HepG2 (cell line): ENCODE data around the gene ENAH. TPM values are rescaled to one million over a fixed set of nuclear protein-coding genes. Genes with fewer than 3 reads are reported as not detected.

Experiments
- CREB1 ChIP-seq, 2 experiments: fragments of 450-650 bp in 1 of 2; IDR thresholded peaks; 2 replicates each; pipeline ENCODE4 v1.6.1; 2016 to 2017; ENCODE audit warnings: control low read depth in 1 of 2, mild to moderate bottlenecking in 1 of 2, missing compliant biosample characterization in 1 of 2, missing genetic modification characterization in 1 of 2
- E2F2 ChIP-seq: sonication (generic); formaldehyde crosslinking; IDR thresholded peaks from 2 replicates; pipeline ENCODE4 v1.4.0; 2020; ENCODE audit warnings: missing genetic modification reagents, borderline replicate concordance
- GABPB1 ChIP-seq: IDR thresholded peaks from 2 replicates; pipeline ENCODE4 v1.6.1; 2016; ENCODE audit warnings: mild to moderate bottlenecking, missing genetic modification reagents, moderate library complexity, missing compliant biosample characterization
- GTF2F1 ChIP-seq: fragments of 150-350 bp; IDR thresholded peaks from 2 replicates; pipeline ENCODE4 v1.6.1; 2014; ENCODE audit warnings: low read length
- MATR3 ChIP-seq: sonication (generic); formaldehyde crosslinking; IDR thresholded peaks from 2 replicates; pipeline ENCODE4 v1.4.0; 2020; ENCODE audit warnings: missing genetic modification reagents
- POLR2A ChIP-seq, 2 experiments: IDR thresholded peaks; 2 replicates each; pipeline ENCODE4 v1.6.1; 2011; ENCODE audit warnings: low read depth in 2 of 2, low read length in 2 of 2, mild to moderate bottlenecking in 1 of 2, moderate library complexity in 1 of 2; ENCODE audit not compliant: insufficient read depth in 1 of 2
- POLR2AphosphoS5 ChIP-seq: IDR thresholded peaks from 2 replicates; pipeline ENCODE4 v1.6.1; 2012; ENCODE audit warnings: low read depth, low read length
- SETDB1 ChIP-seq: sonication (generic); formaldehyde crosslinking; IDR thresholded peaks from 2 replicates; pipeline ENCODE4 v1.5.1; 2020; ENCODE audit warnings: missing genetic modification reagents, mild to moderate bottlenecking, borderline replicate concordance
- SMC3 ChIP-seq: IDR thresholded peaks from 2 replicates; pipeline ENCODE4 v1.6.1; 2011; ENCODE audit warnings: low read length, improper control_type of control experiment
- SP140L ChIP-seq: sonication (generic); formaldehyde crosslinking; IDR thresholded peaks from 2 replicates; pipeline ENCODE4 v1.4.0; 2020; ENCODE audit warnings: missing genetic modification reagents, borderline replicate concordance
- SP4 ChIP-seq: sonication (generic); formaldehyde crosslinking; IDR thresholded peaks from 2 replicates; pipeline ENCODE4 v1.8.1; 2023; ENCODE audit warnings: mild to moderate bottlenecking, missing genetic modification reagents
- SP5 ChIP-seq: IDR thresholded peaks from 2 replicates; pipeline ENCODE4 v1.6.1; 2016; ENCODE audit warnings: low read depth, borderline replicate concordance
- TBX2 ChIP-seq: sonication (generic); formaldehyde crosslinking; IDR thresholded peaks from 2 replicates; pipeline ENCODE4 v1.5.0; 2020; ENCODE audit warnings: missing genetic modification reagents, mild to moderate bottlenecking, borderline replicate concordance
- ZNF589 ChIP-seq: sonication (generic); formaldehyde crosslinking; conservative IDR thresholded peaks from 2 replicates; pipeline ENCODE4 v1.8.0; 2022; ENCODE audit warnings: mild to moderate bottlenecking, moderate library complexity, missing genetic modification reagents
- ZNF777 ChIP-seq: sonication (generic); formaldehyde crosslinking; IDR thresholded peaks from 2 replicates; pipeline ENCODE4 v1.4.0; 2020; ENCODE audit warnings: missing genetic modification reagents
- ZNF83 ChIP-seq: sonication (generic); formaldehyde crosslinking; IDR thresholded peaks from 2 replicates; pipeline ENCODE4 v1.4.0; 2020; ENCODE audit warnings: missing genetic modification reagents, mild to moderate bottlenecking, borderline replicate concordance
- ZSCAN12 ChIP-seq: sonication (generic); formaldehyde crosslinking; IDR thresholded peaks from 2 replicates; pipeline ENCODE4 v1.9.0; 2021; ENCODE audit warnings: mild to moderate bottlenecking, missing genetic modification reagents
- polyA plus RNA-seq, 8 experiments: library from polyadenylated mRNA; depleted of rRNA in 3 of 8; stranded (reverse) in 7 of 8; unstranded in 1 of 8; fragments of >200 nt; fragmentation: Illumina TruSeq in 4 of 8; extraction: Trizol in 4 of 8; gene quantifications; 2 replicates each; pipeline versions ENCODE4 v1.2.1 to v1.2.3, GENCODE V29; 2011 to 2016; ENCODE audit warnings: low read depth in 4 of 8, missing spikeins in 1 of 8, mixed read lengths in 1 of 8; ENCODE audit not compliant: insufficient read depth in 1 of 8
- total RNA-seq, 5 experiments: library from RNA; depleted of rRNA; stranded (reverse); fragments of >200 nt; fragmentation: Illumina TruSeq; extraction: Trizol; gene quantifications; 2 replicates each; pipeline ENCODE4 v1.2.3, GENCODE V29; 2016; ENCODE audit warnings: low read depth in 1 of 5
- TF ChIP-seq, protein P1 (sequence below): sonication (generic); formaldehyde crosslinking; IDR thresholded peaks from 2 replicates; pipeline ENCODE4 v1.5.0; 2020; ENCODE audit warnings: missing genetic modification reagents
- TF ChIP-seq, protein P2 (sequence below): sonication (generic); formaldehyde crosslinking; IDR thresholded peaks from 2 replicates; pipeline ENCODE4 v1.5.0; 2020; ENCODE audit warnings: missing genetic modification reagents
- TF ChIP-seq, protein P3 (sequence below): sonication (generic); formaldehyde crosslinking; IDR thresholded peaks from 2 replicates; pipeline ENCODE4 v1.5.1; 2020; ENCODE audit warnings: mild to moderate bottlenecking, missing genetic modification reagents, borderline replicate concordance

Gene ENAH
- total and polyA plus RNA-seq, 2 of the 13 experiments (the other 11 are each of a cell fraction or from before 2014, with no cell fraction given), result 22.1 to 58.3 TPM

DNA sequence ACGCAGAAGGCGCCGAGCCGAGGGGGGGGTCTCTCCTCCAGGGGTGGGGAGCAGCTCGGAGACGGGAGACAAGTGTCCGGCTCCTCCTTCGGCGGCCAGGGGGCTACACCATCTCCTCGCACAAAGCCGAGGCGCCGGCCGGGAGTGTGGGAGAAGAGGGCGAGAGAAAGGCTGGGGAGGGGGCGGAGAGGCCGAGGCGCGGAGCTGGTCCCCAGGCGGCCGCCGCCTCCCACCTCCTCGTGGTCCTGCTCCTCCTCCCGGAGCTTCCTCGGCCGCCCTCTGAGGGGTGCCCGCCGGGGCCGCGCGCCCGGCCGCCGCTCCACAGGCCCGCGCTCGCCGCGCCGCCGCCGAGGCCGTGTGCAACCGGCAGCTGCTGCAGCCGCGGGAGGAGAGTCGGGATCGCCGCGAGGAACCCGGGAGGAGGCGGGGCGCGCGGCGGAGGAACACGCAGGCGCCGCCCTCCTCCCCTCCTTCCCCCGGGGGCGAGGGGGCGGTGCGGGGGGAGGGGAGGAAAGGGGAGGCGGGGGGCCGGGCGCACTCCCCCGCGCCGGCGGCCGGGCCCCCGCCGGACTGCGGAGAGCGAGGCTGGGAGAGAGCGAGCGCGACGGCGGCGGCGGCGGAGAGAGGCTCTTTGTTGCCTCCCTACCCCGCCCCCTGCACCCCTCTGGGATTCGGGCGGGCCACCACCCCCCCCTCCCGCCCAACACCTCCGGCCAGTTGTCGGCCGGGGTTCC, at the start of gene ENAH (continued):
- TF ChIP-seq POLR2AphosphoS5 (peak; percentile 35; the same call in 1 of the 2 replicates), SP4 (CRISPR knock-in tag) (peak; percentile 45; the same call in 1 of the 2 replicates), ZNF777 (CRISPR knock-in tag) (peak; percentile 60; the same call in 1 of the 2 replicates), SP5 (peak; percentile 31; the same call in 1 of the 2 replicates), GABPB1 (no peak; the same call in 1 of the 2 replicates), SP140L (CRISPR knock-in tag) (no peak), TBX2 (CRISPR knock-in tag) (0 out of 2 replicates have a peak, but pooled peaks have one; percentile 6), SMC3 (no peak), ZSCAN12 (CRISPR knock-in tag) (no peak), SETDB1 (CRISPR knock-in tag) (no peak), POLR2A (IDR thresholded peaks at IDR 0.05; ENCODE audit: insufficient read depth in 1 of 2, low read depth in 2 of 2, low read length in 2 of 2) (peak in 1 of 2 experiments; percentile 60; a peak in 3 of 4 replicates), CREB1 (IDR thresholded peaks at IDR 0.05) (no peak), CREB1 (CRISPR knock-in tag; IDR thresholded peaks at IDR 0.05) (no peak), ZNF589 (no peak), MATR3 (no peak), E2F2 (CRISPR knock-in tag) (no peak), GTF2F1 (no peak), ZNF83 (no peak)
- TF ChIP-seq, protein P1, sequence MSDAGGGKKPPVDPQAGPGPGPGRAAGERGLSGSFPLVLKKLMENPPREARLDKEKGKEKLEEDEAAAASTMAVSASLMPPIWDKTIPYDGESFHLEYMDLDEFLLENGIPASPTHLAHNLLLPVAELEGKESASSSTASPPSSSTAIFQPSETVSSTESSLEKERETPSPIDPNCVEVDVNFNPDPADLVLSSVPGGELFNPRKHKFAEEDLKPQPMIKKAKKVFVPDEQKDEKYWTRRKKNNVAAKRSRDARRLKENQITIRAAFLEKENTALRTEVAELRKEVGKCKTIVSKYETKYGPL (CRISPR knock-in tag), result no peak
- TF ChIP-seq, protein P2, sequence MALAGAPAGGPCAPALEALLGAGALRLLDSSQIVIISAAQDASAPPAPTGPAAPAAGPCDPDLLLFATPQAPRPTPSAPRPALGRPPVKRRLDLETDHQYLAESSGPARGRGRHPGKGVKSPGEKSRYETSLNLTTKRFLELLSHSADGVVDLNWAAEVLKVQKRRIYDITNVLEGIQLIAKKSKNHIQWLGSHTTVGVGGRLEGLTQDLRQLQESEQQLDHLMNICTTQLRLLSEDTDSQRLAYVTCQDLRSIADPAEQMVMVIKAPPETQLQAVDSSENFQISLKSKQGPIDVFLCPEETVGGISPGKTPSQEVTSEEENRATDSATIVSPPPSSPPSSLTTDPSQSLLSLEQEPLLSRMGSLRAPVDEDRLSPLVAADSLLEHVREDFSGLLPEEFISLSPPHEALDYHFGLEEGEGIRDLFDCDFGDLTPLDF (CRISPR knock-in tag), result 0 out of 2 replicates have a peak, but pooled peaks have one; percentile 10
- TF ChIP-seq, protein P3, sequence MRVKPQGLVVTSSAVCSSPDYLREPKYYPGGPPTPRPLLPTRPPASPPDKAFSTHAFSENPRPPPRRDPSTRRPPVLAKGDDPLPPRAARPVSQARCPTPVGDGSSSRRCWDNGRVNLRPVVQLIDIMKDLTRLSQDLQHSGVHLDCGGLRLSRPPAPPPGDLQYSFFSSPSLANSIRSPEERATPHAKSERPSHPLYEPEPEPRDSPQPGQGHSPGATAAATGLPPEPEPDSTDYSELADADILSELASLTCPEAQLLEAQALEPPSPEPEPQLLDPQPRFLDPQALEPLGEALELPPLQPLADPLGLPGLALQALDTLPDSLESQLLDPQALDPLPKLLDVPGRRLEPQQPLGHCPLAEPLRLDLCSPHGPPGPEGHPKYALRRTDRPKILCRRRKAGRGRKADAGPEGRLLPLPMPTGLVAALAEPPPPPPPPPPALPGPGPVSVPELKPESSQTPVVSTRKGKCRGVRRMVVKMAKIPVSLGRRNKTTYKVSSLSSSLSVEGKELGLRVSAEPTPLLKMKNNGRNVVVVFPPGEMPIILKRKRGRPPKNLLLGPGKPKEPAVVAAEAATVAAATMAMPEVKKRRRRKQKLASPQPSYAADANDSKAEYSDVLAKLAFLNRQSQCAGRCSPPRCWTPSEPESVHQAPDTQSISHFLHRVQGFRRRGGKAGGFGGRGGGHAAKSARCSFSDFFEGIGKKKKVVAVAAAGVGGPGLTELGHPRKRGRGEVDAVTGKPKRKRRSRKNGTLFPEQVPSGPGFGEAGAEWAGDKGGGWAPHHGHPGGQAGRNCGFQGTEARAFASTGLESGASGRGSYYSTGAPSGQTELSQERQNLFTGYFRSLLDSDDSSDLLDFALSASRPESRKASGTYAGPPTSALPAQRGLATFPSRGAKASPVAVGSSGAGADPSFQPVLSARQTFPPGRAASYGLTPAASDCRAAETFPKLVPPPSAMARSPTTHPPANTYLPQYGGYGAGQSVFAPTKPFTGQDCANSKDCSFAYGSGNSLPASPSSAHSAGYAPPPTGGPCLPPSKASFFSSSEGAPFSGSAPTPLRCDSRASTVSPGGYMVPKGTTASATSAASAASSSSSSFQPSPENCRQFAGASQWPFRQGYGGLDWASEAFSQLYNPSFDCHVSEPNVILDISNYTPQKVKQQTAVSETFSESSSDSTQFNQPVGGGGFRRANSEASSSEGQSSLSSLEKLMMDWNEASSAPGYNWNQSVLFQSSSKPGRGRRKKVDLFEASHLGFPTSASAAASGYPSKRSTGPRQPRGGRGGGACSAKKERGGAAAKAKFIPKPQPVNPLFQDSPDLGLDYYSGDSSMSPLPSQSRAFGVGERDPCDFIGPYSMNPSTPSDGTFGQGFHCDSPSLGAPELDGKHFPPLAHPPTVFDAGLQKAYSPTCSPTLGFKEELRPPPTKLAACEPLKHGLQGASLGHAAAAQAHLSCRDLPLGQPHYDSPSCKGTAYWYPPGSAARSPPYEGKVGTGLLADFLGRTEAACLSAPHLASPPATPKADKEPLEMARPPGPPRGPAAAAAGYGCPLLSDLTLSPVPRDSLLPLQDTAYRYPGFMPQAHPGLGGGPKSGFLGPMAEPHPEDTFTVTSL, result no peak
